SU-DHL-6 (cell line): Measurements from ENCODE around the gene TYMS.

Source experiments
- H2AFZ ChIP-seq: fragments of 200-600 bp; sonication (generic); 2 replicates; pipeline ENCODE4 v1.6.1; 2014; ENCODE audit warnings: low read depth, mild to moderate bottlenecking, moderate library complexity, mixed read lengths, antibody characterized with exemption, low read length; ENCODE audit not compliant: severe bottlenecking
- H3F3A ChIP-seq: fragments of 200-600 bp; shearing (Covaris generic); 2 replicates; pipeline ENCODE4 v1.6.0; 2016; ENCODE audit warnings: antibody characterized with exemption, mild to moderate bottlenecking; ENCODE audit not compliant: insufficient read depth
- H3K27ac ChIP-seq: fragments of 200-600 bp; sonication (generic); 2 replicates; pipeline ENCODE4 v1.5.1; 2016; ENCODE audit warnings: low read depth, mild to moderate bottlenecking, low read length, moderate library complexity, mixed read lengths
- H3K27me3 ChIP-seq: fragments of 200-600 bp; sonication (generic), shearing (Covaris generic); 2 replicates; pipeline ENCODE4 v1.6.0; 2014; ENCODE audit warnings: mild to moderate bottlenecking, low read length
- H3K36me3 ChIP-seq: fragments of 200-600 bp; sonication (generic); 2 replicates; pipeline ENCODE4 v1.6.1; 2014; ENCODE audit warnings: mild to moderate bottlenecking, low read length, mixed read lengths
- H3K4me2 ChIP-seq: fragments of 300-600, 200-600 bp; shearing (Covaris generic), sonication (generic); 2 replicates; pipeline ENCODE4 v1.6.0; 2014; ENCODE audit warnings: low read length, low read depth, mild to moderate bottlenecking; ENCODE audit not compliant: poor library complexity, severe bottlenecking
- H3K4me3 ChIP-seq: fragments of 200-600 bp; sonication (generic); 2 replicates; pipeline ENCODE4 v1.5.1; 2014; ENCODE audit warnings: antibody characterized with exemption, low read length, mild to moderate bottlenecking, mixed read lengths; ENCODE audit not compliant: insufficient read depth, poor library complexity, severe bottlenecking
- H3K79me2 ChIP-seq: fragments of 200-600 bp; sonication (generic); 2 replicates; pipeline ENCODE4 v1.6.1; 2014; ENCODE audit warnings: mild to moderate bottlenecking, low read length, moderate library complexity; ENCODE audit not compliant: insufficient read depth
- H3K9ac ChIP-seq: fragments of 200-600 bp; sonication (generic); 2 replicates; pipeline ENCODE4 v1.7.0; 2014; ENCODE audit warnings: mild to moderate bottlenecking, low read length
- H3K9me2 ChIP-seq: fragments of 200-600 bp; sonication (generic); replicated peaks from 2 replicates; pipeline ENCODE4 v1.6.1; 2014; ENCODE audit warnings: low read length; ENCODE audit not compliant: insufficient read depth
- H3K9me3 ChIP-seq: fragments of 200-600 bp; sonication (generic); 2 replicates; pipeline ENCODE4 v1.6.1; 2014; ENCODE audit warnings: low read length, mixed read lengths; ENCODE audit not compliant: insufficient read depth
- H4K20me1 ChIP-seq: fragments of 200-600 bp; sonication (generic); 2 replicates; pipeline ENCODE4 v1.6.1; 2014; ENCODE audit warnings: low read depth, mild to moderate bottlenecking, antibody characterized with exemption, low read length, moderate library complexity, mixed read lengths
- EZH2phosphoT487 ChIP-seq: fragments of 200-600 bp; sonication (generic), shearing (Covaris generic); conservative IDR thresholded peaks from 2 replicates; pipeline ENCODE4 v1.6.1; 2018; ENCODE audit warnings: mild to moderate bottlenecking, antibody characterized with exemption, low read length, moderate library complexity, mixed read lengths
- TF ChIP-seq, protein P1 (sequence below): fragments of 200-600 bp; sonication (generic); IDR thresholded peaks from one replicate; pipeline ENCODE4 v1.5.1; 2017; ENCODE audit warnings: antibody characterized with exemption, mild to moderate bottlenecking, low read length, moderate library complexity; ENCODE audit not compliant: insufficient read depth, poor library complexity, severe bottlenecking

Gene TYMS

DNA sequence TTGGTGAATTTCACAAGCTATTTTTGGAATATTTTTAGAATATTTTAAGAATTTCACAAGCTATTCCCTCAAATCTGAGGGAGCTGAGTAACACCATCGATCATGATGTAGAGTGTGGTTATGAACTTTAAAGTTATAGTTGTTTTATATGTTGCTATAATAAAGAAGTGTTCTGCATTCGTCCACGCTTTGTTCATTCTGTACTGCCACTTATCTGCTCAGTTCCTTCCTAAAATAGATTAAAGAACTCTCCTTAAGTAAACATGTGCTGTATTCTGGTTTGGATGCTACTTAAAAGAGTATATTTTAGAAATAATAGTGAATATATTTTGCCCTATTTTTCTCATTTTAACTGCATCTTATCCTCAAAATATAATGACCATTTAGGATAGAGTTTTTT, 15.9 kb downstream of the TYMS start:
- Histone ChIP-seq H3K27me3 (no peaks in the 10 kb centered on the region), H4K20me1 (0 out of 2 replicates have a peak, but pooled peaks cover 1% of the 10 kb centered on the region), H3K79me2 (peaks cover 3% of the 10 kb centered on the region; the same call in 1 of the 2 replicates), H3K36me3 (peaks cover 34% of the 10 kb centered on the region), H3K27ac (no peak overlapping the region), H3K4me2 (no peak overlapping the region), H2AFZ (no peak overlapping the region), H3F3A (peaks cover 33% of the 10 kb centered on the region), H3K9ac (no peak overlapping the region), H3K4me3 (no peak overlapping the region), H3K9me2 (no peaks in the 10 kb centered on the region), H3K9me3 (no peaks in the 10 kb centered on the region)
- TF ChIP-seq, protein P1, sequence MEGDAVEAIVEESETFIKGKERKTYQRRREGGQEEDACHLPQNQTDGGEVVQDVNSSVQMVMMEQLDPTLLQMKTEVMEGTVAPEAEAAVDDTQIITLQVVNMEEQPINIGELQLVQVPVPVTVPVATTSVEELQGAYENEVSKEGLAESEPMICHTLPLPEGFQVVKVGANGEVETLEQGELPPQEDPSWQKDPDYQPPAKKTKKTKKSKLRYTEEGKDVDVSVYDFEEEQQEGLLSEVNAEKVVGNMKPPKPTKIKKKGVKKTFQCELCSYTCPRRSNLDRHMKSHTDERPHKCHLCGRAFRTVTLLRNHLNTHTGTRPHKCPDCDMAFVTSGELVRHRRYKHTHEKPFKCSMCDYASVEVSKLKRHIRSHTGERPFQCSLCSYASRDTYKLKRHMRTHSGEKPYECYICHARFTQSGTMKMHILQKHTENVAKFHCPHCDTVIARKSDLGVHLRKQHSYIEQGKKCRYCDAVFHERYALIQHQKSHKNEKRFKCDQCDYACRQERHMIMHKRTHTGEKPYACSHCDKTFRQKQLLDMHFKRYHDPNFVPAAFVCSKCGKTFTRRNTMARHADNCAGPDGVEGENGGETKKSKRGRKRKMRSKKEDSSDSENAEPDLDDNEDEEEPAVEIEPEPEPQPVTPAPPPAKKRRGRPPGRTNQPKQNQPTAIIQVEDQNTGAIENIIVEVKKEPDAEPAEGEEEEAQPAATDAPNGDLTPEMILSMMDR = no peak
- no peak for TF ChIP-seq EZH2phosphoT487

DNA sequence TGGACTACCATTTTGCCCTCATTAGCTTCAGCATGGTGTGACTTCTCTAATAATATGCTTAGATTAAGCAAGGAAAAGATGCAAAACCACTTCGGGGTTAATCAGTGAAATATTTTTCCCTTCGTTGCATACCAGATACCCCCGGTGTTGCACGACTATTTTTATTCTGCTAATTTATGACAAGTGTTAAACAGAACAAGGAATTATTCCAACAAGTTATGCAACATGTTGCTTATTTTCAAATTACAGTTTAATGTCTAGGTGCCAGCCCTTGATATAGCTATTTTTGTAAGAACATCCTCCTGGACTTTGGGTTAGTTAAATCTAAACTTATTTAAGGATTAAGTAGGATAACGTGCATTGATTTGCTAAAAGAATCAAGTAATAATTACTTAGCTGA, 16.3 kb downstream of the TYMS start:
- no peak overlapping the region for H3K4me3 ChIP-seq
- H3K27me3 ChIP-seq = no peaks in the 10 kb centered on the region
- TF ChIP-seq, protein P1 = no peak
- TF ChIP-seq EZH2phosphoT487 = no peak
- no peaks in the 10 kb centered on the region for H3K79me2 ChIP-seq
- H4K20me1 ChIP-seq = no peaks in the 10 kb centered on the region
- no peak overlapping the region for H2AFZ ChIP-seq
- H3F3A ChIP-seq = peaks cover 33% of the 10 kb centered on the region
- no peaks in the 10 kb centered on the region for H3K9me3 ChIP-seq
- peaks cover 33% of the 10 kb centered on the region for H3K36me3 ChIP-seq
- H3K9ac ChIP-seq = no peak overlapping the region
- H3K4me2 ChIP-seq = no peak overlapping the region
- H3K9me2 ChIP-seq = no peaks in the 10 kb centered on the region
- H3K27ac ChIP-seq = no peak overlapping the region

- Histone ChIP-seq H3K27ac (no peak overlapping the region), H3K79me2 (no peaks in the 10 kb centered on the region), H3K27me3 (no peaks in the 10 kb centered on the region), H3K4me2 (no peak overlapping the region), H3F3A (peaks cover 33% of the 10 kb centered on the region), H3K9me2 (no peaks in the 10 kb centered on the region), H3K4me3 (no peak overlapping the region), H3K36me3 (peaks cover 27% of the 10 kb centered on the region), H4K20me1 (no peaks in the 10 kb centered on the region), H2AFZ (no peak overlapping the region), H3K9ac (no peak overlapping the region), H3K9me3 (no peaks in the 10 kb centered on the region)
- TF ChIP-seq, protein P1 = no peak
- TF ChIP-seq EZH2phosphoT487 = no peak
Measured at GRCh38 chr18:675307-675706, 17.9 kb downstream of the TYMS start.
